Peyer's patch (tissue), 4 donors: ENCODE measurements around the gene SVOPL. TPM values are rescaled to one million over a fixed set of nuclear protein-coding genes. Genes with fewer than 3 reads are reported as not detected.

Source experiments
- DNase-seq, 3 donors: peaks; one replicate each; pipeline ENCODE4 v3.0.0-alpha.2; 2017 to 2019
- H3K27ac ChIP-seq, 4 donors: fragments of 200-600 bp; sonication (generic); one replicate each; pipeline ENCODE4 v1.5.1; 2016 to 2019
- H3K27me3 ChIP-seq, 2 donors: fragments of 200-600 bp; sonication (generic); one replicate each; pipeline ENCODE4 v1.5.1; 2019
- H3K36me3 ChIP-seq, 3 donors: fragments of 200-600 bp; sonication (generic); one replicate each; pipeline ENCODE4 v1.5.1; 2016 to 2019
- H3K4me1 ChIP-seq, 4 donors: fragments of 200-600 bp; sonication (generic); one replicate each; pipeline ENCODE4 v1.5.1; 2016 to 2019
- H3K4me3 ChIP-seq, 4 donors: fragments of 200-600 bp; sonication (generic); 1 replicate in 3 of 4; 2 replicates in 1 of 4; pipeline ENCODE4 v1.5.1; 2016 to 2019; ENCODE audit warnings: mild to moderate bottlenecking in 1 of 4
- H3K9me3 ChIP-seq, 4 donors: fragments of 200-600 bp; sonication (generic); one replicate each; pipeline ENCODE4 v1.5.1; 2016 to 2019; ENCODE audit warnings: mild to moderate bottlenecking in 1 of 4
- CTCF ChIP-seq, 6 experiments: fragments of 450-650 bp in 4 of 6; fragments of 200-600 bp in 2 of 6; sonication (generic) in 1 of 6; IDR thresholded peaks; one replicate each; pipeline ENCODE4 v1.5.1; 2017 to 2019; ENCODE audit warnings: antibody characterized with exemption in 6 of 6, mild to moderate bottlenecking in 3 of 6, moderate library complexity in 1 of 6
- POLR2A ChIP-seq, 2 donors: fragments of 450-650 bp; IDR thresholded peaks; one replicate each; pipeline ENCODE4 v1.5.1; 2017; ENCODE audit warnings: antibody characterized with exemption in 2 of 2, mild to moderate bottlenecking in 2 of 2, moderate library complexity in 2 of 2
- total RNA-seq, 4 donors: library from RNA; depleted of rRNA; stranded (reverse); fragments of >200 nt; gene quantifications; one replicate each; pipeline ENCODE4 v1.1.0, GENCODE V29; 2016

SVOPL gene
- total RNA-seq, 4 donors from 2014 or later = 0.40 TPM; not detected in 3

- Histone ChIP-seq H3K4me1 (no peaks in the 10 kb centered on the region), H3K4me3 (no peak overlapping the region), H3K9me3 (peaks cover 0 to 22% (median 7%) of the 10 kb centered on the region in 4 donors), H3K36me3 (peaks cover 0 to 73% (median 0%) of the 10 kb centered on the region in 3 donors), H3K27me3 (no peaks in the 10 kb centered on the region), H3K27ac (no peak overlapping the region)
- TF ChIP-seq POLR2A (IDR thresholded peaks at IDR 0.05) = no peak
- TF ChIP-seq CTCF (IDR thresholded peaks at IDR 0.05) = no peak
- DNase-seq = no peak
Observed at GRCh38 chr7:138569418-138569817, 131.7 kb downstream of the SVOPL start.

GRCh38 chr7:138568655-138569054 is 132.5 kb downstream of the SVOPL start:
- Histone ChIP-seq H3K9me3 (peaks cover 0 to 29% (median 11%) of the 10 kb centered on the region in 4 donors), H3K4me1 (no peaks in the 10 kb centered on the region), H3K4me3 (no peak overlapping the region), H3K27ac (no peak overlapping the region), H3K36me3 (peaks cover 0 to 77% (median 3%) of the 10 kb centered on the region in 3 donors), H3K27me3 (no peaks in the 10 kb centered on the region)
- DNase-seq = no peak
- TF ChIP-seq POLR2A (IDR thresholded peaks at IDR 0.05) (no peak), CTCF (IDR thresholded peaks at IDR 0.05) (no peak)

DNA sequence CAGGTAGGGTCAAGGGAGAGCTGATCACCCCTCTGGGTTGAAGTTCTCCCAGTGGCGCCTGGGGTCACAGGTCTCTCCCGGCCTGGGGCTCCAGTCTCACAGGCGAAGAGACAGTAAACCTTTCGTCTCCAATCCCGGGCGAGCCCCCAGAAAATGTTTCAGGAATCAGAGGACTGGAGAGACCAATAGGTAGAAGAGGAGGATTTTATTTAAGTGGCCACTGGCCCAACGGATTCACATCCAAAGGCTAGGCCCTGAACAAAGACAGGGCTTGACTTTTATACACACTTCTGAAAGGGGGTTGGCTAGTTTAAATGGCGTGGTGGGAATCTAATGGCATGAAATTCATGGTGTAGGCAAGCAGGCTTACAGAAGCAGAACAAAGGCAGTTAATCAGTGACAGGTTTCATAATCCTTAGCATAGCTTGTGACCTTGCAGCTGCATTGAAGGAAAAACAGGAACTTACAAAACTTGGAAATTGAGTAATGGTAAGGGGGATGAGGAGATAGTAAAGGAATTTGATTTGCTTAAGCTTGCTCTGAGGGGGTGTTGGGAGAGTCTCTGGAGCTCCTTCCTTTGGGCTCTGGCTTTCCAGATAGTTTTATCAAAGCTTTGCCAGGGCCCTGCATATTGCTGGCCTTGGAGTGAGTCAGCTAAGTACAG is 135.6 kb downstream of the SVOPL start:
- Histone ChIP-seq H3K4me1 (no peaks in the 10 kb centered on the region), H3K27ac (no peak overlapping the region), H3K9me3 (peaks cover 0 to 34% (median 11%) of the 10 kb centered on the region in 4 donors), H3K27me3 (no peaks in the 10 kb centered on the region), H3K4me3 (no peak overlapping the region), H3K36me3 (peaks cover 0 to 91% (median 3%) of the 10 kb centered on the region in 3 donors)
- no peak for DNase-seq
- TF ChIP-seq CTCF (IDR thresholded peaks at IDR 0.05) (no peak), POLR2A (IDR thresholded peaks at IDR 0.05) (no peak)

DNA sequence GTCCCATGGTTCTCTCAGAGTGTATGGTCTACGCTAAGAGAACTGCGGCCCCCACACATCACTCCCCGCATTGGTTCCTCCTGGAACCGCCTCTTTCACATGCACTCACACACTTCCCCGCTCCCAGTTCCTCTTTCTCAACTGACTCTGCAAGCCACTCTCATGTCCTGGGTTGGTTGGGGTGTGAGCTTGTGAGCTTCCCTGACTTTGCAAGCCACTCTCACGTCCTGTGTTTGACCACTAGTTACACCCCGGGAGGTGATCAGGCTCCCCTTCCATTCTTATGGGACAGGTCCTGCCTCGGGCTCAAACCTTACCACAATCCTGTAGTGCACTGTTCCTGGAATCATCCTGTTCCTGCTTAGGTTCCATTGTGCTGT is 136.1 kb downstream of the SVOPL start:
- Histone ChIP-seq H3K27ac (no peak overlapping the region), H3K27me3 (no peaks in the 10 kb centered on the region), H3K36me3 (peaks cover 0 to 94% (median 3%) of the 10 kb centered on the region in 3 donors), H3K4me3 (no peak overlapping the region), H3K4me1 (no peaks in the 10 kb centered on the region), H3K9me3 (peaks cover 0 to 39% (median 11%) of the 10 kb centered on the region in 4 donors)
- TF ChIP-seq POLR2A (IDR thresholded peaks at IDR 0.05) (no peak), CTCF (IDR thresholded peaks at IDR 0.05) (no peak)
- DNase-seq = no peak

DNA sequence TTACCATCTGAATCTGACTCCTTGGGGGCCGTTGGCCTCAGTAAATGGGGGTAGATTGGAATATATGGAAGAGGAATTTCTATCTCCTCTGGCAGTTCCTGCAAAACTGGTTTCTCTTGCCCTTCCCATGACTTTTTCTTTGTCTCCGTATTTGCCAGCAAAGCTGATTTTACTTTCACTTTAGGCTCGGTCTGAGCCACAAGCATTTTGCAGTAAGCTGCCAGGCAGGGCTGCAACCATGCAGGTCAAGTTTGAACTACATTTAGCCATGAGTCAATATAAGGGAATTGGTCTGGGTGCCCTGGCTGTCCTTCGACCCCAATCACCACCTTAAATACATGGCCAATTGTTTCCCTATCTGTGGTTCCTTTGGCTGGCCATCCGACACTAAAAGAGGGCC is 136.8 kb downstream of the SVOPL start:
- H3K4me3 ChIP-seq = no peak overlapping the region
- DNase-seq = no peak
- H3K27me3 ChIP-seq = no peaks in the 10 kb centered on the region
- TF ChIP-seq POLR2A (IDR thresholded peaks at IDR 0.05) (no peak), CTCF (IDR thresholded peaks at IDR 0.05) (no peak)
- H3K9me3 ChIP-seq = peaks cover 0 to 39% (median 11%) of the 10 kb centered on the region in 4 donors
- H3K36me3 ChIP-seq = peaks cover 0 to 100% (median 3%) of the 10 kb centered on the region in 3 donors
- H3K4me1 ChIP-seq = no peaks in the 10 kb centered on the region
- H3K27ac ChIP-seq = no peak overlapping the region
